ENCODE measurements around the gene MED28. TPM values are rescaled to one million over a fixed set of nuclear protein-coding genes. Genes with fewer than 3 reads are reported as not detected.

The MED28 gene
- total and polyA plus RNA-seq, 12 donors, result 4.9 to 49.4 (median 12.1) TPM

DNA sequence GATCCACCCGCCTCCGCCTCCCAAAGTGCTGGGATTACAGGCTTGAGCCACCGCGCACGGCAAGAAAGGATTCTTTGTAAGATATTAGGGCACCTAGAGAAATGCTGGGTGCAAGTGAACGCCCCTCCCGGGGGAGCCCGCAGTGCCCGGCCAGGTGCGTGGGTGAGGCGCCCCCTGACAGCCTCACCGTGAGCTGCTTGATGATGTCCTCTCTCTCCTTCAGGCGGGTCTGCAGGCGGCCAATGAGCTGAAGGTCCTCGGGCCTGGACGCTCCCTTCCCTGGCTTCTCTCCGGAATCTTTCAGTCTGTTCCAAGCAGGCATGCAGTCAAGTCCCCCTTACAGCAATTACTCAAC, 21.9 kb downstream of the MED28 start:
- 85 to 97% (median 88%) methylated on average over 6 to 17 of the region's 17 CpGs for WGBS, 4 donors
- TF ChIP-seq POLR2A (IDR thresholded peaks at IDR 0.05), result no peak
- TF ChIP-seq, protein P1, sequence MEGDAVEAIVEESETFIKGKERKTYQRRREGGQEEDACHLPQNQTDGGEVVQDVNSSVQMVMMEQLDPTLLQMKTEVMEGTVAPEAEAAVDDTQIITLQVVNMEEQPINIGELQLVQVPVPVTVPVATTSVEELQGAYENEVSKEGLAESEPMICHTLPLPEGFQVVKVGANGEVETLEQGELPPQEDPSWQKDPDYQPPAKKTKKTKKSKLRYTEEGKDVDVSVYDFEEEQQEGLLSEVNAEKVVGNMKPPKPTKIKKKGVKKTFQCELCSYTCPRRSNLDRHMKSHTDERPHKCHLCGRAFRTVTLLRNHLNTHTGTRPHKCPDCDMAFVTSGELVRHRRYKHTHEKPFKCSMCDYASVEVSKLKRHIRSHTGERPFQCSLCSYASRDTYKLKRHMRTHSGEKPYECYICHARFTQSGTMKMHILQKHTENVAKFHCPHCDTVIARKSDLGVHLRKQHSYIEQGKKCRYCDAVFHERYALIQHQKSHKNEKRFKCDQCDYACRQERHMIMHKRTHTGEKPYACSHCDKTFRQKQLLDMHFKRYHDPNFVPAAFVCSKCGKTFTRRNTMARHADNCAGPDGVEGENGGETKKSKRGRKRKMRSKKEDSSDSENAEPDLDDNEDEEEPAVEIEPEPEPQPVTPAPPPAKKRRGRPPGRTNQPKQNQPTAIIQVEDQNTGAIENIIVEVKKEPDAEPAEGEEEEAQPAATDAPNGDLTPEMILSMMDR (IDR thresholded peaks at IDR 0.05), result no peak
- H3K9me3 ChIP-seq (replicated peaks in 1 of 3), result no peaks in the 10 kb centered on the region
- peaks cover 0 to 32% of the 10 kb centered on the region in 2 donors for H3K36me3 ChIP-seq (replicated peaks in 1 of 2)
- DNase-seq, result no peak
- intact Hi-C loops (cut with DNase I), result loop anchor here in 1 of 2 donors (5.0 kb wide), 1 partner anchor 89 kb away; no protein-coding TSS in a partner anchor
- no peak overlapping the region for H3K4me3 ChIP-seq
- no peaks in the 10 kb centered on the region for H3K4me1 ChIP-seq (replicated peaks in 1 of 2)
- no peak overlapping the region for H3K27ac ChIP-seq
- H3K27me3 ChIP-seq, result no peaks in the 10 kb centered on the region

DNA sequence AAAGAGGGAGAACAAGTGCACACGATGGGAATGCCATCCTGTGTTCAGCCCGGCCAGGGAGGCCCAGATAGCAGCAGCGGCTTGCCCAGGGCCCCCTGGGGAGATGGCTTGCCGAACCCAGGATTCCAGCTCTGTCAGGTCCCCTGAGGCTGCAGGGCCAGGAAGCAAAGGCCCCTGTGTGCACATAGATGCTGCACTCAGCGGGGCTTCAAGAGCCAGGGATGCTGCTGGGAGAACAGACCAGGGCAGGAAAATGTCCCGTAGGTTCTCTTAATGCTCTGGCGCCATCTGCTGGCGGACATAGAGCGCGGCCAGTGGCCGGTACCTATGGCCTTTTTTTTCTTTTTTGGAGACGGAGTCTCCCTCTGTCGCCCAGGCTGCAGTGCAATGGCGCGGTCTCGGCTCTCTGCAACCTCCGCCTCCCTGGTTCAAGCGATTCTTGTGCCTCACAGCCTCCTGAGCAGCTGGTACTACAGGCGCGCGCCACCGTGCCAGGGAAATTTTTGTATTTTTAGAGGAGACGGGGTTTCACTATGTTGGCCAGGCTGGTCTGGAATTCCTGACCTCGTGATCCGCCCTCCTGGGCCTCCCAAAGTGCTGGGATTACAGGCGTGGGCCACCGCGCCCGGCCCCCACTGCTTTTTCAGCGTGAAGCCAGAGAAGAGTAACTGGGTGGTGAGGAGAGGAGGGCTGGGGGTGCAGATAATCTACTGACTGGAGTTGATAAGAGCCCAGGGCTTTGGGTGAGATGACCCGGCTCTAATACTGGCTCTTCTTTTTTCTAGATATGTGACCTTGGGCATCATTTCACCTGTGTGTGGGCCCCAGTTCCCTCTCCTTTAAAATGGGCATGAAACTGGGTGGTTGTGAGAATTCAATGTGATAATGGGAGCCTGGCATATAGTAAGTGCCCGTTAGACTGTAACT, 22.5 kb downstream of the MED28 start:
- H3K27me3 ChIP-seq, result no peaks in the 10 kb centered on the region
- WGBS, 4 donors, result 52 to 64% (median 57%) methylated on average over 20 to 32 of the region's 32 CpGs
- intact Hi-C loops (cut with DNase I), result loop anchor here in 1 of 2 donors (5.0 kb wide), 1 partner anchor 90 kb away; no protein-coding TSS in a partner anchor

DNA sequence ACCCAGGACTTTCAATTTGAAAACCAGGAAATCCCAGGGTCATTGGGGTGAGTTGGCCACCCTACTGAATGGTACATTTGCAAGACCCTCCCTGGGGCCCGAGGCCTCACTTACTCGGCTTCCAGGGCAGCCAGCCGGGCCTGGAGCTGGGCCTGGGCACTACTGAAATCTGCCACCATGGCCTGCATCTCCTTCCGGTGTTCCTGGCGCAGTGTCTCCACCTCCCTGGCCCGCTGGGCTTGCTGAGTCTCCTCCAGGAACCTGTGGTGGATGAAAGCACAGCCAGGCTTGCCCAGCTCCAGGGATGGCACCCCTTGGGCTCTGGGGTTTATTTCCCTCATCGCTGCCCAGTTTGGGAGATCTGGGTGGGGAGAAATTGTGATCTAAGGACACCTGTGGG, 24.7 kb downstream of the MED28 start:
- no peak for DNase-seq
- Histone ChIP-seq H3K27ac (no peak overlapping the region), H3K9me3 (replicated peaks in 1 of 3) (no peaks in the 10 kb centered on the region), H3K4me3 (no peak overlapping the region), H3K36me3 (replicated peaks in 1 of 2) (peaks cover 0 to 4% of the 10 kb centered on the region in 2 donors), H3K27me3 (no peaks in the 10 kb centered on the region), H3K4me1 (replicated peaks in 1 of 2) (no peaks in the 10 kb centered on the region)
- WGBS, 4 donors, result 75 to 82% (median 78%) methylated on average over 6 to 7 of the region's 7 CpGs; no CpG with 5 or more reads in 1 of the 4 donors
- intact Hi-C loops (cut with DNase I), result loop anchor here in 1 of 2 donors (5.0 kb wide), 1 partner anchor 92 kb away; no protein-coding TSS in a partner anchor
- no peak for TF ChIP-seq POLR2A (IDR thresholded peaks at IDR 0.05)
- TF ChIP-seq, protein P1 (IDR thresholded peaks at IDR 0.05), result no peak

More for the DNA sequence above, 22.5 kb downstream of the MED28 start:
- Histone ChIP-seq H3K9me3 (replicated peaks in 1 of 3) (no peaks in the 10 kb centered on the region), H3K36me3 (replicated peaks in 1 of 2) (peaks cover 0 to 26% of the 10 kb centered on the region in 2 donors), H3K4me3 (no peak overlapping the region), H3K27ac (no peak overlapping the region), H3K4me1 (replicated peaks in 1 of 2) (no peaks in the 10 kb centered on the region)
- DNase-seq, result peak; percentile 68 to 89 (median 82)
- TF ChIP-seq, protein P1 (IDR thresholded peaks at IDR 0.05), result peak; percentile 69 to 90 (median 82)
- TF ChIP-seq POLR2A (IDR thresholded peaks at IDR 0.05), result no peak

DNA sequence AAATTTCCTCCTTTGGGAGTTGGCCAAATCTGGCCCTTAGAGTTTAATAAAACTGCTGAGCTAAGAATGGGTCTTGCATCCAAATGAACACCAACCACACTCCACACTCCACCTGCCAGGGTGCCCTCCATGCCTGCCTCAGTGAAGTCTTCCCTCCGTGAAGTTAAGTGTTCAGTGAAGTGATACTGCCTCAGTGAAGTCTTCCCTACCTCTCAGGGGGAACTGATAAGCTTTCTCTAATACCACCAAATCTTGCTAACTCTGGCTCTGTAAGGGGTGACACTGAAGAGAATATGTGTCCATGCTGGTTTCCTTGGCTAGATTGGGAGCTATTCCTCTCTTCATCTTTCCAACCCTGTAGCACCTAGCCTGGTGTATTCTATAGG, 27.9 kb downstream of the MED28 start:
- Histone ChIP-seq H3K9me3 (replicated peaks in 1 of 3) (no peaks in the 10 kb centered on the region), H3K4me3 (no peak overlapping the region), H3K36me3 (replicated peaks in 1 of 2) (no peaks in the 10 kb centered on the region), H3K27ac (no peak overlapping the region), H3K27me3 (no peaks in the 10 kb centered on the region), H3K4me1 (replicated peaks in 1 of 2) (no peaks in the 10 kb centered on the region)
- TF ChIP-seq, protein P1 (IDR thresholded peaks at IDR 0.05), result no peak
- TF ChIP-seq POLR2A (IDR thresholded peaks at IDR 0.05), result no peak
- no peak for DNase-seq
- WGBS, 4 donors, result 74 to 100% (median 83%) methylated on average over 1 of the region's 1 CpG
- intact Hi-C loops (cut with DNase I), result no loop called here
